GM13976 (cell line): ENCODE data around the gene TFF2.

Source experiments
- DNase-seq: peaks from one replicate; pipeline ENCODE4 v3.0.0; 2012; ENCODE audit warnings: low spot score
- CTCF ChIP-seq: IDR thresholded peaks from 2 replicates; pipeline ENCODE4 v1.5.1; 2012; ENCODE audit warnings: borderline replicate concordance, mild to moderate bottlenecking; ENCODE audit not compliant: insufficient read depth; ENCODE audit errors: extremely low read depth, missing control alignments, control extremely low read depth
- in situ Hi-C: fragments of 300-500 bp; cut with MboI; formaldehyde crosslinking; loops from one replicate; pipeline ENCODE4 v1.12.0; 2022; ENCODE audit warnings: low sequenced_read_pairs, mixed read lengths, inconsistent platforms; ENCODE audit not compliant: unreplicated experiment

The TFF2 gene

DNA sequence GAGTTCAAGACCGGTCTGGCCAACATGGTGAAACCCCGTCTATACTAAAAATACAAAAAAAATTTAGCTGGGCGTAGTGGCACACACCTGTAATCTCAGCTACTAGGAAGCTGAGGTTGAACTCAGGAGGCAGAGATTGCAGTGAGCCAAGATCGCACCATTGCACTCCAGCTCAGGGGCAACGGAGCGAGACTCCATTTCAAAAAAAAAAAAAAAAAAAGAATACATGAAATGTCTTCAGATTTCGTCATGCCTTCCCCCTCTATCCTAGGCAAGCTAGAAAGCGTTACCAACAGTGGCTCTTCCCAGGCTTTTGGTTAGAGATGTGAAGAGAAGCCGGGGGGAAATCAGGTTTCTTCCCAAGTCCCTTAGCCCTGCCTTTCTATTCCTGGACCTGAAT, 11.9 kb upstream of the TFF2 start:
- no peak for TF ChIP-seq CTCF
- DNase-seq, result no peak
- in situ Hi-C loops, result no loop called here

DNA sequence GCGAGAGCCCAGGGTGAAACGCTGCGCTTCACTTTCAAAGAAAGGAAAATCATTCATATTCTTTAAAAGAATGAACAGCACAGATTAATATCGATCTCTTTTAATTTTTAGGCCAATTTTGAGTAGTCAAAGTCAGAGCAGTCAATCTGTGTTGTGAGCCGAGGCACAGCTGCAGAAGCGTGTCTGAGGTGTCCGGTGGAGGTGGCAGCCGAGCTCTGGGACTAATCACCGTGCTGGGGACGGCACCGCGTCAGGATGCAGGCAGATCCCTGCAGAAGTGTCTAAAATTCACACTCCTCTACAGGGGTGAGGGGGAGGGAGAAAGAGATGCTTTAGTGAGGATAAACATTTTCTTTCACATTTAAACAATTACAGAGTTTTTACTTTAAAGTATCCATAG, 11.4 kb upstream of the TFF2 start:
- no peak for TF ChIP-seq CTCF
- in situ Hi-C loops, result no loop called here

GRCh38 chr21:42361286-42361685, 10.5 kb upstream of the TFF2 start:
- in situ Hi-C loops, result no loop called here

More for the DNA sequence above, 11.4 kb upstream of the TFF2 start:
- no peak for DNase-seq

GRCh38 chr21:42360317-42360716, 9.5 kb upstream of the TFF2 start:
- DNase-seq, result no peak
- in situ Hi-C loops, result no loop called here
- no peak for TF ChIP-seq CTCF

More at GRCh38 chr21:42361286-42361685, 10.5 kb upstream of the TFF2 start:
- TF ChIP-seq CTCF, result no peak
- no peak for DNase-seq

GRCh38 chr21:42358937-42359336, 8.1 kb upstream of the TFF2 start:
- in situ Hi-C loops, result no loop called here
- DNase-seq, result no peak
- no peak for TF ChIP-seq CTCF

GRCh38 chr21:42358261-42358660, 7.5 kb upstream of the TFF2 start:
- DNase-seq, result no peak
- in situ Hi-C loops, result no loop called here
- TF ChIP-seq CTCF, result no peak

- DNase-seq, result no peak
- TF ChIP-seq CTCF, result no peak
- in situ Hi-C loops, result no loop called here
These were observed 6.5 kb upstream of the TFF2 start for GRCh38 chr21:42357307-42357706.
